GM11168 (cell line): ENCODE data around the gene HPCA.
"Not testable (repeated sequence)": the region's sequence is repeated elsewhere in the genome, so short reads cannot be mapped to it uniquely, and the experiment has no call there.

ENCODE experiments used
- in situ Hi-C: fragments of 300-500 bp; cut with MboI; formaldehyde crosslinking; loops from one replicate; pipeline ENCODE4 v1.12.0; 2022; ENCODE audit warnings: low sequenced_read_pairs; ENCODE audit not compliant: unreplicated experiment

The HPCA gene

DNA sequence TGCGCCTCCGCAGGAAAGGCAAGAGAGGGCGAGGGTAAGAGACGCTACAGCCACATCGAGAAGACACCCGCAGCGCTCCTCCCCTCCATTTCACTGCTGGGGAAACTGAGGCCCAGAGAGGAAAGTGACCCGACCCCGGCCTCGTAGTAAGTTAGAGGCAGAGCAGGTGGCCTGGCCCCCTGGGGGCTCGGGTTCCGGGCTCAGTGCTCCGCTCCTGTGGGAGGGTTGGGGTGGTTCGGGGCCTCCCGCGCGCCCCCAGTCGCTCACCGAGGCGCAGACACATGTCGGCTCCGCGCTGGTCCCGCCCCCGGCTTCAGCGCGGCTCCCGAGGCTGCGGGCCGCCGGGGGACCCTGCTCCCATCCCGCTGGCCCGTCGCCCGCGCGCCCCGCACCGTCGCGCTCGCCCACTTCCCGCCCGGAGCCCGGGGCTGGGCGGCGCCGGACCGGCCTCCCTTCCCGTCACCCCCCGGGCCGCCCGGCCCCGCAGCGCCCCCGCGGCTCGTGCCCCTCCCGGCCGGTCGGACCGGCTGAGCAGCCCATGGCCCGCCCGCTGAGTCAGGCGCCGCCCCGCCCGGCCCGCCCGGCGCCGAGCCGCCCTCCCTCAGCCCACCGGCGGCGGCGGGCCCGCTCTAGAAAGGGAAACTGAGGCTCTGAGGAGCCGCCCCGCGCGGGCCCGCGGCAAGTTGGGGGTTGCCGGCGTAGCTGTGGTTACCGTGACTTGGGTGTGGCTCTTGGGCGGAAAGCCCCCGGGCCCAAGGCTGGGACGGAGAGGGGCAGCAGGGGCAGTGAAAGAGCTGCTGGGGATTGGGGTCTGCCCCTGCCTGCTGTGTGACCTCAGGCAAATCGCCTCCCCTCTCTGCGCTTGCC, 14.9 kb downstream of the HPCA start, which contains the start of gene TMEM54:
Gene TMEM54, minus strand, starts transcription at position 434 of the 867 bp plus-strand sequence. Its CDS starts 151 bp downstream, at position 283.
- in situ Hi-C loops: no loop called here

DNA sequence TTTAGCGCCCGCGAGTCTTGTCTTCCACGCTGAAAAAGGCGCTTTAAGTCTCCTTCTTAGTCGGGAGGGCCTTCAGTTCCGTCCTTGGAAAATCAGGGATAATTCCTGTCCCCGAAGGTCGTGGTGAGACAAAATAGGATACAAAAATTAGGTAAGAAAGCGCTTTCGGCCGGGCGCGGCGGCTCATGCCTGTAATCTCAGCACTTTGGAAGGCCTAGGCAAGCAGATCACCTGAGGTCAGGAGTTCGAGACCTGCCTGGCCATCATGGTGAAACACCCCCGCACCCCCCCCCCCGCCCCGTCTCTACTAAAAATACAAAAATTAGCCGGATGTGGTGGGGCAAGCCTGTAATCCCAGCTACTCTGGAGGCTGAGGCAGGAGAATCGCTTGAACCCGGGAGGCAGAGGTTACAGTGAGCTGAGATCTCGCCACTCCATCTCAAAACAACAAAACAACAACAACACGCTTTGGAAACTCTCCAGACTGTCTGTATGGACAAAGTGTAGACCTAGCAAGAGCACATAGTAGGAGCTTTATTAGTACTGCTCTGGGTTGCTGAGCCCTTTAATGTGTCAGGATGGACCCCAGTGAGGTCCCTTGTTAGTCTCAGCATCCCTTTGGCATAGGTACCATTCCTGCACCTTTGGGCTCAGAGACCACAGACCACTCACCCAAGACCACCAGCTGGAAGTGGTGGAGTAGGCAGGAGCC, 15.7 kb downstream of the HPCA start:
- in situ Hi-C loops: no loop called here

GRCh38 chr1:32902535-32902920, 16.2 kb downstream of the HPCA start:
- in situ Hi-C loops: no loop called here

DNA sequence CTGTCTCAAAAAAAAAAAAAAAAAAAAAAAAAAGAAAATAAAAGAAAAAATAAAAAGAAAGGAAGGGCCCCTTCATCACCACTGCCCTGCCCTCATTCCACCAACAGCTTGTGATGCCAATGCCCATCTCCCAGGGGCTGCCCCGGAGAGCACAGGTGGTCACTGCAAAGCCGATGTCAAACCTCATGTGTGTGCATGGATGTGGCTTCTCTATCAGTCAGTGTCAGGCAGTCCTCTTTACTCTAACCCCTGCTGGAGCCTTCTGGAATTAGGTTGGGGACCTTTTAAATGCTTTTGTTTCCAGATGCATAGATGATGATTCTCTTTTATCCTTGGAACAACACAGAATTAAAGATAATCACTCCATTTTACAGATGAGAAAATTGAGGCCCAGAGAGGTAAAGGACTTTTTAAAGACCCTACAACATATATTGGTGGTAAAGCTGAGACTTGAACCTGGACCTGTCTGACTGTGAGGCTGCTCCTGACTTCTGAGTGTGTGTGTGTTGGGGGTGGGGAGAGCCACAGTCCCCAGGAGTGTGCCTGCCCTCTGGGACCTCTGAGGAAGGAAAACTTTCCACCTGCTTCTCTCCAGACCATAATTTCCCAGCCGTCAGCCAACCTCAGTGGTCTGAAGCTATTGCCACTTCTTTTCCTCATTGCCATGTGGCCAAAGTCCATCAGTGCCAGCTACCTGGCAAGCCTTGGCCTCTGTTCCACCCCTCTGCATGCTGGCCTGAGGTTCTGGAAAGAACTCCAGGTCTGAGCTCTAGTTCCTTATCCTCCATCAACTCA, 17.9 kb downstream of the HPCA start:
- in situ Hi-C loops: no loop called here

DNA sequence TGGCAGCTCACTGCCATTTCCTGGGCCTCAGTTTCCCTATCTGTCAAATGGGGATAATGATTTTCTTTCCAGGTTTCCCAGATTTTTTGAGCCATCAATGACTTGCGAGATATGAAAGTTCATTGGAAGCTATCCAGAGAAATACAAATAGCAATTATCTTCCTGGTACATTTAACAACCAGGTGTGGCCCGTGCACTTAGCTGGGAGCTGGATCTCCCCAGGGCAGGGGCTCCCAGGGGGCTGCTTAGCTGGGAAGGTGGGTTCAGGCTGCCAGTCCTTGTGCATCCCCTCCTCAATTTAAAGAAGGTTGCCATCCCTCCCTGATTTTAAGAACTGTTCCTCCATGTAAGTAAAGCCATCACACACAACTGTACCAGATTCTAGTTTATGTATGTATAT, 18.5 kb downstream of the HPCA start:
- in situ Hi-C loops: no loop called here

- in situ Hi-C loops: not testable (repeated sequence)
Measured at GRCh38 chr1:32905588-32905987, 19.3 kb downstream of the HPCA start.

- in situ Hi-C loops: no loop called here
Measured at GRCh38 chr1:32906654-32907053, 20.4 kb downstream of the HPCA start.

DNA sequence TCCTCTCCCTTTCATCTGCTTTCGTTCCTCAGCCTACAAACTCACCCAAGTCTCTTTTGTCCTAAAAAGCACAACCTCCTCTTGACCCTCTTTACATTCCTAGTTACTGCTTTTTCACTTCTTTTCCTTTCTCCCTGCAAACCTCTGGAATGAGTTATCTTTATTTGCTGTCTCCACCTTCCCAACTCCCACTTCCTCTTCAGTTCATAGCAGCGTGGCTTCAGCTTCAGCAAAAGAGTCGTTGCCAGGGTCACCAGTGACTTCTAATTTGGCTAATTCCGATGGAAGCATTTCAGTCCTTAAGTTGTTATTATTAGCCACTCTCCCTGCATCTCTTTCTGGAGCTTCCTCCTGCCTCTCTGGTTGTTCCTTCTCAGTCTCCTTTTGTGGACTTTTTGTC, 21.1 kb downstream of the HPCA start:
- in situ Hi-C loops: no loop called here

DNA sequence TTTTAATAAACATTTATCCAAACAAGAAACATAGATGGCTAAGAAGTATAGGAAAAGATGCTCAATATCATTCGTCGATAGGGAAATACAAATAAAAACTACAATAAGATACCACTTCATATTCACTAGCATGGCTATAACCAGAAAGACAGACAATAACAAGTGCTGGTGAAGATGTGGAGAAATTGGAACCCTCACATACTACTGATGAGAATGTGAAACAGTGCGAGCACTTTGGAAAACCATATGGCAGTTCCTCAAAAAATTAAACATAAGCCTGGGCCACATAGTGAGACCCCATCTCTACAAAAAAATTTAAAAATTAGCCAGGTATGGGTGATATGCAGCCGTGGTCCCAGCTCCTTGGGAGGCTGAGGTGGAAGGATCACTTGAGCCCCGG, 24.0 kb downstream of the HPCA start:
- in situ Hi-C loops: no loop called here

- in situ Hi-C loops: no loop called here
Measured at GRCh38 chr1:32915766-32916706, 29.7 kb downstream of the HPCA start.

DNA sequence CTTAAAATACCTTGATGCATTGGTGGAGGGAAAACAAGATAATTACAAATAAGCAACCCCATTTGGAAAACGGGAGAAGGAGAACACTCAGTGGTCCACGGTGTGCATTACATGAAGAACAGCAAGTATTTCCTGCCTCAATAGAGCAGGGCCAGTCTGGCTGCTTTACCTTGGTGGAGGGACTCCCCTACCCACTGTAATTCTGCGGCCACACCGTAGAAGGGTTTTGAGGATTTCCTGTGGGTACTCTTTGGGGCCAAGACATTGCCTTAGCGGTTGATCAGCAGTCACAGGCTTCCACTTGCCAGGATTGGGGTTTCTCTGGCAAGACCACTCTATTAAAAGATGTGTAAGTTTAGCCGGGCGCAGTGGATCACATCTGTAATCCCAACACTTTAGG, 31.2 kb downstream of the HPCA start:
- in situ Hi-C loops: no loop called here

DNA sequence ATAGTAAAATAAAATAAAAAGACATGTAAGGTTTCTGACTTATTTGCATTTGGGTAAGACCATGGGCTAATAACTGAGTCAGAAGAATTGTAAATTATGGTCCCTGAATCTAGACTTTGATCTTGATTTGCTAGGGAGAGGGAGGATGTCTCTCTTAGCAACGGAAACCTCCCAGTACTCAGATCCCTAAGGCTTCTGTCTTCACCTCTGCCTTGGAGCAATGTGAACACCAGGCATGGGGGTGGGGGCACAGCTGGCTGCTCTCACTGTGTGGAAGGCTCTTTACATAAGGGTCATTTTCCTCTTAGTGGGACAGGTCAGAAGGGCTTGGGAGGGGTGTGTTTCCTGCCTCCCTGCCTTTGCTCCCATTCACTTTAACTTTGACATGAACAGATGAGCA, 31.9 kb downstream of the HPCA start:
- in situ Hi-C loops: no loop called here

- in situ Hi-C loops: loop anchor here (10.0 kb wide), 1 partner anchor 135 kb away; no protein-coding TSS in a partner anchor
Measured at GRCh38 chr1:32919811-32920733, 33.8 kb downstream of the HPCA start.

DNA sequence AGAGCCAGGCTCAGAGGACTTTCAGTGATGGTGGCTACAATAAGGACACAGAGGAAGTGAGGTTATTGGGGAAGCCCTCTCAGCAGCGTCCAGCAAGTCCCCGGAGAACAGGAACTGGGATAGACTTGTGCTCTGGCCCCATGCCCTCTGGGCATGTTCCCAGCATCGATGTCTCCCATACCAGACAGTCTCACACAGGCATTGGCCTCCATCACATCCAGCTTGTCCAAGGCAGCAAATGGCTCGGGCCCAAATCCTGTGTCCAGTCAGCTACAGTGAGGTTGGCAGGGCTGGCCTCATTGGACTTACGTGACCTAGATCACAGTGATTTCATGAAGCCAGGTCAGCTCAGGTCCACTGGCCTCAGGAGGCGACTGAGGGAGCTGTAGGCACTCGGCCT, 34.5 kb downstream of the HPCA start:
- in situ Hi-C loops: loop anchor here (10.0 kb wide), 1 partner anchor 134 kb away; no protein-coding TSS in a partner anchor

DNA sequence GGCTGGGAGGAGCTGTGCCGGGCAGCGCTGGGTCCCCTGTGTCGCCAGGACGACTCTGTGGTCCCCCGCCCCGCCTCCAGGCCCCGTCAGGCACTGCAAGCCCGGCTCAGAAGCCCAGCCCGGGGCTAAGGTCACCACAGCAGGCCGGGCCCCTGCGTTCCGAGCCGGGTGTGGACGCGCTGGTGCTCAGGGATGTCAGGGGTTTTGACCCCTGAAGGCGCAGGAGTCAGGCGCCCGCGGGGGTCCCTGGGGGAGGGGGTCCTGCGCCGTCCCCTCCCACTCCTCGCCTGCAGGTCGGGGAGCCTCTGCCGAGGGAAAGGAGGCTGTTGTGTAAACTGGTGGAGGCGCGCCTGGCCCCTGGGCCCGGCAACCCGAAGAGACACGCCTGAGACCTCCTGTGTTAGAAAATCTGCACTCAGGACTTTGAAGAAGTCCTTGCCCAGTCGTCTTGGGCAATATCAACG, 38.6 kb downstream of the HPCA start:
- in situ Hi-C loops: loop anchor here (10.0 kb wide), 1 partner anchor 130 kb away; no protein-coding TSS in a partner anchor

GRCh38 chr1:32925403-32926162, 39.3 kb downstream of the HPCA start:
- in situ Hi-C loops: loop anchor here (10.0 kb wide), 1 partner anchor 129 kb away; no protein-coding TSS in a partner anchor

DNA sequence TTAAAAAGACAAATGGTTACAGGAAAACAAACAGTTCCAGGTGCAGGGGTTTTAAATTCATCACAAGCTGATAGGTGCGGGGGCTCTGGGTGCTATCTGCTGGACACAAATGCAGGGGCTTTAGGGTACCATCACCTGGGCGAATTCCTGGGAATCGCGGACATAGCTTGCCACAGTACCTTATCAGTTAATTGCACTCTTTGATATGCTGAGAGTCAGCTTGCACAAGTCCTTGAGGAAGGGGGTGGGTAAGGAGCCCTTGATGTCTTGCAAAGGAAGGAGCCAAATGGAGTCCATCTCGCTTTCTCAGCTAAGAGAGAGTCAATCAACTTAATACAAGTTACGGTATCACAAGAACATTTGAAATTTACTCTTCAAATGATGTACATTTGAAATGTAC, 40.3 kb downstream of the HPCA start:
- in situ Hi-C loops: loop anchor here (10.0 kb wide), 1 partner anchor 128 kb away; no protein-coding TSS in a partner anchor
